NB4 (cell line): Measurements from ENCODE around the gene STARD3.

Source experiments
- DNase-seq: peaks from one replicate; pipeline ENCODE4 v3.0.0; 2010; ENCODE audit warnings: low read depth
- H3K4me3 ChIP-seq: one replicate; pipeline ENCODE4 v1.5.1; 2011; ENCODE audit warnings: mild to moderate bottlenecking, low read depth, low read length, moderate library complexity
- CTCF ChIP-seq: IDR thresholded peaks from one replicate; pipeline ENCODE4 v1.5.1; 2012; ENCODE audit warnings: low read depth, low read length
- MAX ChIP-seq: IDR thresholded peaks from 2 replicates; pipeline ENCODE4 v1.6.1; 2011; ENCODE audit warnings: low read depth, low read length
- MYC ChIP-seq: IDR thresholded peaks from 2 replicates; pipeline ENCODE4 v1.6.1; 2011; ENCODE audit warnings: low read depth, low read length
- POLR2A ChIP-seq: IDR thresholded peaks from 2 replicates; pipeline ENCODE4 v1.6.1; 2011; ENCODE audit warnings: mild to moderate bottlenecking; ENCODE audit not compliant: insufficient read length; ENCODE audit errors: extremely low read depth

The STARD3 gene

GRCh38 chr17:39595928-39596510 lies 40.9 kb upstream of the STARD3 start:
- DNase-seq: no peak
- no peak overlapping the region for H3K4me3 ChIP-seq
- TF ChIP-seq POLR2A (no peak), CTCF (no peak), MYC (no peak), MAX (no peak)

DNA sequence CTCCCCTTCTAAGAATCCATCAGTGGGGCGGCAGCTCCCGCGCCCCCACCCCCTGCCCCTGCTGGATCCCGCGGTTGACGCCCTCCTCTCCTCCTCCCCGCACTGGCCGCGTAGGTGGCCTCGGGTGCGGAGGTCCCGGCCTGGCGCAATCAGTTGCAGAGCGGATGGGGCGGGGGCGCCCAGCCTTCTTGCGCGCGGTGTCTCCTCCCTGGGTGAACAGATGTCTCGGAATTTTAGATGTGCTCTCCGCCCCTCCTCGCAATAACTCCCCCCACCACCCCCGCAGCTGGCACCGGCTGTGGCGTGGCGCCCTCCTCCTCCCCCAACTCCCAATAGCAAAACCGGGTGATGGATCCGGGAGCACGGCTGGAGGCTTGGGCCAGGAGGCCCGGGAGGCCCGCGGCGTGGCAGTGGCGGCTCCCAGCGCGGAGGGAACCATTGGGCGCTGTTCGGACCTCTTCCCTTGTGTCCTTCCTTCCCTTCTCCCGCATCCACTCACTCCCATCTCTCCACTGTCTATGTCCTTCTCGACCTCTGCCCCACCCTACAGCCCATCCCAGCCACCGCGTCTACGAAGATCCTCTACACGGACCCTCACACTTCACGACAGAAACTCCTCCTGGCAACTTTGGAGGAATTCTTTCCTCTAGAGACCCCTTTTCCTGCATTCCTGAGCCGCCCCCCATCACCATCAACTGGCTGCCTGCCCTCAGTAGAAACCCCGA lies 40.2 kb upstream of the STARD3 start:
- no peak for TF ChIP-seq POLR2A
- no peak for TF ChIP-seq MYC
- TF ChIP-seq CTCF: no peak
- H3K4me3 ChIP-seq: no peak overlapping the region
- no peak for DNase-seq

GRCh38 chr17:39597372-39598046 lies 39.4 kb upstream of the STARD3 start:
- H3K4me3 ChIP-seq: no peak overlapping the region
- DNase-seq: no peak
- no peak for TF ChIP-seq CTCF
- no peak for TF ChIP-seq MAX
- TF ChIP-seq MYC: no peak
- TF ChIP-seq POLR2A: no peak

GRCh38 chr17:39598047-39598481 lies 38.9 kb upstream of the STARD3 start:
- no peak for DNase-seq
- TF ChIP-seq POLR2A (no peak), MAX (no peak)
- no peak overlapping the region for H3K4me3 ChIP-seq

DNA sequence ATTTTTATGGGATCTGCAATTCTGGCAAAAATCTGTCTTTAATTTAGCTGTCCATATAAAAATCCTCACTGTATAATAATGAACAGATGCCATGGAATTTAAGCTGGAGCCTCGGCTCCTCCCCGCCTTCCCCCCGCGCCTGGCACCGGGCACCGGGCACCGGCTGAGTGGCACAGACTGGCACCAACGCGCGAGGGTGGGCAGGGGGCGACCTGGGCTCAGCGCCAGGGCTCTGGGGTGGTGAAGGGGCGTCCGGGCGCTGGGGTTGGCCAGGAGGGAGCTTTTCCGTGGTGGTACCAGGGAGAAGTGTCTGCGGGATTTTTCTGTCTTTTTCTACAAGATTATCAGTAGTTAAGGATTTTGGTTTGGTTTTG lies 38.3 kb upstream of the STARD3 start:
- H3K4me3 ChIP-seq: no peak overlapping the region
- TF ChIP-seq POLR2A (no peak), CTCF (no peak), MAX (no peak), MYC (no peak)
- no peak for DNase-seq

GRCh38 chr17:39599004-39599664 lies 37.8 kb upstream of the STARD3 start:
- no peak overlapping the region for H3K4me3 ChIP-seq
- TF ChIP-seq MAX: no peak
- TF ChIP-seq POLR2A: no peak
- TF ChIP-seq MYC: no peak
- no peak for TF ChIP-seq CTCF
- DNase-seq: no peak
